ENCODE results near the gene PTBP2.

DNA sequence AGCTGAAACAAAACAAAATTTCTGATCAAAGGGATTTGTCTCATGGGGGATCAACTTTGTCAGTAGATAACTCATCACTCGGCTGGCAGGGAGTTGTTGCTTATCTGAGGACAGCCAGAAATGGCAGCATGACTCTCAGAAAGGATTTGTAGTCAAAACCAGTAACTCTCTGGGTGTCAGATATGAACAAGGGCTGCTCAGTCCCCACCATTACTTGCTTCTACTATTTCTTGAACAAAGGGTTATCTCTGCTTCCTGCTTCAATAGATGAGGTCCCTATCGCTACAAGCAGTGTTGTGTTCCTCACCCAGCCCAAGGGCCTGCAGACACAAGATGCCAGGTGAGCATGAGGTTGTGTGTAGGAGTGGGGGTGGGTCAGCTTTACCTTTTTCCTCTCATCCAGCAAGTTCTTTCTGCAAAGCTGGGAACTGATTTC lies 116.2 kb downstream of the PTBP2 start:
- TF ChIP-seq POLR2A (IDR thresholded peaks at IDR 0.05) (no peak), EP300 (IDR thresholded peaks at IDR 0.05) (no peak)
- TF ChIP-seq, protein P1, sequence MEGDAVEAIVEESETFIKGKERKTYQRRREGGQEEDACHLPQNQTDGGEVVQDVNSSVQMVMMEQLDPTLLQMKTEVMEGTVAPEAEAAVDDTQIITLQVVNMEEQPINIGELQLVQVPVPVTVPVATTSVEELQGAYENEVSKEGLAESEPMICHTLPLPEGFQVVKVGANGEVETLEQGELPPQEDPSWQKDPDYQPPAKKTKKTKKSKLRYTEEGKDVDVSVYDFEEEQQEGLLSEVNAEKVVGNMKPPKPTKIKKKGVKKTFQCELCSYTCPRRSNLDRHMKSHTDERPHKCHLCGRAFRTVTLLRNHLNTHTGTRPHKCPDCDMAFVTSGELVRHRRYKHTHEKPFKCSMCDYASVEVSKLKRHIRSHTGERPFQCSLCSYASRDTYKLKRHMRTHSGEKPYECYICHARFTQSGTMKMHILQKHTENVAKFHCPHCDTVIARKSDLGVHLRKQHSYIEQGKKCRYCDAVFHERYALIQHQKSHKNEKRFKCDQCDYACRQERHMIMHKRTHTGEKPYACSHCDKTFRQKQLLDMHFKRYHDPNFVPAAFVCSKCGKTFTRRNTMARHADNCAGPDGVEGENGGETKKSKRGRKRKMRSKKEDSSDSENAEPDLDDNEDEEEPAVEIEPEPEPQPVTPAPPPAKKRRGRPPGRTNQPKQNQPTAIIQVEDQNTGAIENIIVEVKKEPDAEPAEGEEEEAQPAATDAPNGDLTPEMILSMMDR (IDR thresholded peaks at IDR 0.05), result no peak

All from stomach (tissue), 4 donors.